HepG2 (cell line): ENCODE data around the gene COG4. TPM values are rescaled to one million over a fixed set of nuclear protein-coding genes. Genes with fewer than 3 reads are reported as not detected.

Source experiments
- CBX1 ChIP-seq: IDR thresholded peaks from one replicate; pipeline ENCODE4 v1.6.1; 2016; ENCODE audit warnings: antibody characterized with exemption, low read depth
- E2F2 ChIP-seq: sonication (generic); formaldehyde crosslinking; IDR thresholded peaks from 2 replicates; pipeline ENCODE4 v1.4.0; 2020; ENCODE audit warnings: missing genetic modification reagents, borderline replicate concordance
- FOSL2 ChIP-seq: sonication (generic); formaldehyde crosslinking; IDR thresholded peaks from 2 replicates; pipeline ENCODE4 v1.4.0; 2020; ENCODE audit warnings: missing genetic modification reagents
- FOXC1 ChIP-seq: sonication (generic); formaldehyde crosslinking; IDR thresholded peaks from 2 replicates; pipeline ENCODE4 v1.8.0; 2022; ENCODE audit warnings: mild to moderate bottlenecking, missing genetic modification reagents, borderline replicate concordance
- GMEB1 ChIP-seq: sonication (generic); formaldehyde crosslinking; IDR thresholded peaks from 2 replicates; pipeline ENCODE4 v1.5.1; 2020; ENCODE audit warnings: missing genetic modification reagents, mild to moderate bottlenecking, borderline replicate concordance
- IRF2 ChIP-seq: IDR thresholded peaks from 2 replicates; pipeline ENCODE4 v1.6.1; 2018; ENCODE audit warnings: missing genetic modification reagents, missing compliant biosample characterization
- KDM6A ChIP-seq: IDR thresholded peaks from 2 replicates; pipeline ENCODE4 v1.6.1; 2016; ENCODE audit warnings: low read depth
- NFE2L2 ChIP-seq: fragments of 150-350 bp; IDR thresholded peaks from 2 replicates; pipeline ENCODE4 v1.6.1; 2014; ENCODE audit warnings: low read length
- PITX1 ChIP-seq: sonication (generic); formaldehyde crosslinking; IDR thresholded peaks from 2 replicates; pipeline ENCODE4 v1.5.1; 2020; ENCODE audit warnings: mild to moderate bottlenecking, missing genetic modification reagents
- SUZ12 ChIP-seq: fragments of 150-350 bp; IDR thresholded peaks from 2 replicates; pipeline ENCODE4 v1.6.1; 2014; ENCODE audit warnings: low read depth, low read length
- TFAP4 ChIP-seq: sonication (generic); IDR thresholded peaks from 2 replicates; pipeline ENCODE4 v1.6.1; 2016; ENCODE audit warnings: low read depth, borderline replicate concordance
- THRA ChIP-seq: sonication (generic); formaldehyde crosslinking; IDR thresholded peaks from 2 replicates; pipeline ENCODE4 v1.4.0; 2020; ENCODE audit warnings: missing genetic modification reagents, borderline replicate concordance
- ZBTB21 ChIP-seq: sonication (generic); formaldehyde crosslinking; IDR thresholded peaks from 2 replicates; pipeline ENCODE4 v1.4.0; 2020; ENCODE audit warnings: missing genetic modification reagents
- ZFP41 ChIP-seq: sonication (generic); formaldehyde crosslinking; IDR thresholded peaks from 2 replicates; pipeline ENCODE4 v1.4.0; 2020; ENCODE audit warnings: mild to moderate bottlenecking, missing genetic modification reagents, borderline replicate concordance
- ZMYM4 ChIP-seq: sonication (generic); formaldehyde crosslinking; IDR thresholded peaks from 2 replicates; pipeline ENCODE4 v1.8.1; 2023; ENCODE audit warnings: mild to moderate bottlenecking, missing genetic modification reagents
- ZNF335 ChIP-seq: sonication (generic); formaldehyde crosslinking; IDR thresholded peaks from 2 replicates; pipeline ENCODE4 v1.4.0; 2020; ENCODE audit warnings: missing genetic modification reagents
- ZNF382 ChIP-seq: sonication (generic); formaldehyde crosslinking; IDR thresholded peaks from 2 replicates; pipeline ENCODE4 v1.5.0; 2020; ENCODE audit warnings: missing genetic modification reagents, mild to moderate bottlenecking, borderline replicate concordance
- ZNF564 ChIP-seq: sonication (generic); formaldehyde crosslinking; IDR thresholded peaks from 2 replicates; pipeline ENCODE4 v1.8.1; 2023; ENCODE audit warnings: mild to moderate bottlenecking, missing genetic modification reagents
- polyA plus RNA-seq, 8 experiments: library from polyadenylated mRNA; depleted of rRNA in 3 of 8; stranded (reverse) in 7 of 8; unstranded in 1 of 8; fragments of >200 nt; fragmentation: Illumina TruSeq in 4 of 8; extraction: Trizol in 4 of 8; gene quantifications; 2 replicates each; pipeline versions ENCODE4 v1.2.1 to v1.2.3, GENCODE V29; 2011 to 2016; ENCODE audit warnings: low read depth in 4 of 8, missing spikeins in 1 of 8, mixed read lengths in 1 of 8; ENCODE audit not compliant: insufficient read depth in 1 of 8
- total RNA-seq, 5 experiments: library from RNA; depleted of rRNA; stranded (reverse); fragments of >200 nt; fragmentation: Illumina TruSeq; extraction: Trizol; gene quantifications; 2 replicates each; pipeline ENCODE4 v1.2.3, GENCODE V29; 2016; ENCODE audit warnings: low read depth in 1 of 5
- TF ChIP-seq, protein P1 (sequence below): IDR thresholded peaks from 2 replicates; pipeline ENCODE4 v1.6.1; 2012; ENCODE audit warnings: low read length, improper control_type of control experiment
- TF ChIP-seq, protein P2 (sequence below): IDR thresholded peaks from 2 replicates; pipeline ENCODE4 v1.6.1; 2016; ENCODE audit warnings: mild to moderate bottlenecking, missing biosample characterization, missing genetic modification reagents

Gene COG4
- total and polyA plus RNA-seq, 2 of the 13 experiments (the other 11 are each of a cell fraction or from before 2014, with no cell fraction given): 51.1 to 73.8 TPM

GRCh38 chr16:70454222-70455034 lies 68.9 kb downstream of the COG4 start, which contains the start of gene FCSK (continued):
- TF ChIP-seq FOSL2 (CRISPR knock-in tag) (peak; percentile 25; the same call in 1 of the 2 replicates), SUZ12 (peak; percentile 77), FOXC1 (CRISPR knock-in tag) (no peak; the same call in 1 of the 2 replicates), ZNF335 (CRISPR knock-in tag) (peak; percentile 86), ZNF564 (CRISPR knock-in tag) (0 out of 2 replicates have a peak, but pooled peaks have one; percentile 54), E2F2 (CRISPR knock-in tag) (peak; percentile 99), TFAP4 (peak; percentile 25; the same call in 1 of the 2 replicates), GMEB1 (CRISPR knock-in tag) (peak; percentile 98), CBX1 (no peak), THRA (CRISPR knock-in tag) (0 out of 2 replicates have a peak, but pooled peaks have one; percentile 48), ZBTB21 (peak; percentile 53; the same call in 1 of the 2 replicates), ZNF382 (CRISPR knock-in tag) (no peak), ZFP41 (CRISPR knock-in tag) (peak; percentile 51; the same call in 1 of the 2 replicates), ZMYM4 (CRISPR knock-in tag) (peak; percentile 61; the same call in 1 of the 2 replicates), PITX1 (0 out of 2 replicates have a peak, but pooled peaks have one; percentile 65), NFE2L2 (no peak), KDM6A (CRISPR knock-in tag) (no peak), IRF2 (CRISPR knock-in tag) (no peak)
- TF ChIP-seq, protein P1, sequence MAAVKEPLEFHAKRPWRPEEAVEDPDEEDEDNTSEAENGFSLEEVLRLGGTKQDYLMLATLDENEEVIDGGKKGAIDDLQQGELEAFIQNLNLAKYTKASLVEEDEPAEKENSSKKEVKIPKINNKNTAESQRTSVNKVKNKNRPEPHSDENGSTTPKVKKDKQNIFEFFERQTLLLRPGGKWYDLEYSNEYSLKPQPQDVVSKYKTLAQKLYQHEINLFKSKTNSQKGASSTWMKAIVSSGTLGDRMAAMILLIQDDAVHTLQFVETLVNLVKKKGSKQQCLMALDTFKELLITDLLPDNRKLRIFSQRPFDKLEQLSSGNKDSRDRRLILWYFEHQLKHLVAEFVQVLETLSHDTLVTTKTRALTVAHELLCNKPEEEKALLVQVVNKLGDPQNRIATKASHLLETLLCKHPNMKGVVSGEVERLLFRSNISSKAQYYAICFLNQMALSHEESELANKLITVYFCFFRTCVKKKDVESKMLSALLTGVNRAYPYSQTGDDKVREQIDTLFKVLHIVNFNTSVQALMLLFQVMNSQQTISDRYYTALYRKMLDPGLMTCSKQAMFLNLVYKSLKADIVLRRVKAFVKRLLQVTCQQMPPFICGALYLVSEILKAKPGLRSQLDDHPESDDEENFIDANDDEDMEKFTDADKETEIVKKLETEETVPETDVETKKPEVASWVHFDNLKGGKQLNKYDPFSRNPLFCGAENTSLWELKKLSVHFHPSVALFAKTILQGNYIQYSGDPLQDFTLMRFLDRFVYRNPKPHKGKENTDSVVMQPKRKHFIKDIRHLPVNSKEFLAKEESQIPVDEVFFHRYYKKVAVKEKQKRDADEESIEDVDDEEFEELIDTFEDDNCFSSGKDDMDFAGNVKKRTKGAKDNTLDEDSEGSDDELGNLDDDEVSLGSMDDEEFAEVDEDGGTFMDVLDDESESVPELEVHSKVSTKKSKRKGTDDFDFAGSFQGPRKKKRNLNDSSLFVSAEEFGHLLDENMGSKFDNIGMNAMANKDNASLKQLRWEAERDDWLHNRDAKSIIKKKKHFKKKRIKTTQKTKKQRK: no peak
- TF ChIP-seq, protein P2, sequence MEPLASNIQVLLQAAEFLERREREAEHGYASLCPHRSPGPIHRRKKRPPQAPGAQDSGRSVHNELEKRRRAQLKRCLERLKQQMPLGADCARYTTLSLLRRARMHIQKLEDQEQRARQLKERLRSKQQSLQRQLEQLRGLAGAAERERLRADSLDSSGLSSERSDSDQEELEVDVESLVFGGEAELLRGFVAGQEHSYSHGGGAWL (CRISPR knock-in tag): peak; percentile 84
